Astrocyte of the spinal cord (primary cell): ENCODE measurements around the gene FUCA1.

Source experiments
- DNase-seq: peaks from one replicate; pipeline ENCODE4 v3.0.0; 2011; ENCODE audit warnings: low read depth, low spot score
- H3K4me3 ChIP-seq: 2 replicates; pipeline ENCODE4 v1.5.1; 2011; ENCODE audit warnings: low read depth, mild to moderate bottlenecking, low read length, moderate library complexity
- CTCF ChIP-seq: IDR thresholded peaks from 2 replicates; pipeline ENCODE4 v1.5.1; 2012; ENCODE audit warnings: low read depth, mild to moderate bottlenecking, low read length, inconsistent platforms
- in situ Hi-C: cut with HindIII; loops from 2 replicates; pipeline ENCODE4 v1.10.0; 2017; ENCODE audit warnings: low sequenced_read_pairs

The FUCA1 gene

GRCh38 chr1:23867895-23868556, at the start of gene FUCA1:
Gene FUCA1 (minus strand): TSS chr1:23868290. CDS start chr1:23868286, 4 bp downstream.
- peak; percentile 88 for DNase-seq
- in situ Hi-C loops, result no loop called here
- H3K4me3 ChIP-seq, result peak within 1 kb of the TSS; percentile 71
- peak; percentile 96 for TF ChIP-seq CTCF

- DNase-seq, result peak; percentile 56
- H3K4me3 ChIP-seq, result no peak overlapping the region
- TF ChIP-seq CTCF, result peak; percentile 63
- in situ Hi-C loops, result no loop called here
Measured at GRCh38 chr1:23916209-23917131, 48.4 kb upstream of the FUCA1 start.

GRCh38 chr1:23915466-23915865, 47.4 kb upstream of the FUCA1 start:
- in situ Hi-C loops, result no loop called here
- no peak for TF ChIP-seq CTCF
- H3K4me3 ChIP-seq, result no peak overlapping the region
- no peak for DNase-seq

- no peak for DNase-seq
- H3K4me3 ChIP-seq, result no peak overlapping the region
- no peak for TF ChIP-seq CTCF
- in situ Hi-C loops, result no loop called here
Measured at GRCh38 chr1:23914921-23915320, 46.8 kb upstream of the FUCA1 start.

GRCh38 chr1:23913212-23913880, 45.3 kb upstream of the FUCA1 start, which contains the start of gene CNR2:
Gene CNR2 (minus strand): TSS chr1:23913362. CDS start chr1:23875617, 37,745 bp downstream.
- TF ChIP-seq CTCF, result no peak
- H3K4me3 ChIP-seq, result no peak within 1 kb of the TSS
- no peak for DNase-seq
- in situ Hi-C loops, result no loop called here

GRCh38 chr1:23911921-23912320, 43.8 kb upstream of the FUCA1 start:
- no peak for TF ChIP-seq CTCF
- in situ Hi-C loops, result no loop called here
- no peak overlapping the region for H3K4me3 ChIP-seq
- no peak for DNase-seq
